H7 (cell line): ENCODE results near the gene CFP. TPM values are rescaled to one million over a fixed set of nuclear protein-coding genes. Genes with fewer than 3 reads are reported as not detected.
A peak's percentile ranks its signal among the peaks of the same experiment; 100 is the strongest.
"Not testable (repeated sequence)": the region's sequence is repeated elsewhere in the genome, so short reads cannot be mapped to it uniquely, and the experiment has no call there.

ENCODE experiments used
- DNase-seq: peaks from one replicate; pipeline ENCODE4 v3.0.0; 2012
- H3K27me3 ChIP-seq: 2 replicates; pipeline ENCODE4 v1.6.0; 2011; ENCODE audit warnings: mild to moderate bottlenecking, low read length; ENCODE audit not compliant: control insufficient read depth, insufficient read depth
- H3K36me3 ChIP-seq: replicated peaks from 2 replicates; pipeline ENCODE4 v1.5.1; 2011; ENCODE audit warnings: low read length; ENCODE audit not compliant: control insufficient read depth, insufficient read depth
- H3K4me3 ChIP-seq: 2 replicates; pipeline ENCODE4 v1.5.1; 2011; ENCODE audit warnings: low read depth, mild to moderate bottlenecking, control low read depth, low read length, moderate library complexity; ENCODE audit not compliant: insufficient read depth
- total RNA-seq: library from RNA; depleted of rRNA; stranded (reverse); fragments of >200 nt; shearing (Covaris generic); gene quantifications from 2 replicates; pipeline ENCODE4 v1.2.3, GENCODE V29; 2014

Gene CFP
- total RNA-seq, 1 experiment from 2014 or later: 6.0 TPM

DNA sequence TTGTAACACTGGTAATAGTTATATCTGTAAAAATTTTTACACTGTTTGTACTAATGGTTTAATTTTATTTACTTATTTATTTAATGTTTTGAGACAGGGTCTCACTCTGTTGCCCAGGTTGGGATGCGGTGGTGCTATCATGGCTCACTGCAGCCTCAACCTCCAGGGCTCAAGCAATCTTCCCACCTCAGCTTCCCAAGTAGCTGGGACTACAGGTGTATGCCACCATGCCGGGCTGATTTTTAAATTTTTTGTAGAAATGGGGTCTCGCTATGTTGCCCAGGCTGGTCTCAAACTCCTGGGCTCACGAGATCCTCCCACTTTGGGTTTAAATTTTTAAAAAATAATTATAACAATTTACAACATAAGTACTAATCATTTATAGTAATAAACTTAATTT lies 26.6 kb downstream of the CFP start:
- not testable (repeated sequence) for H3K27me3 ChIP-seq, DNase-seq, H3K4me3 ChIP-seq, H3K36me3 ChIP-seq

DNA sequence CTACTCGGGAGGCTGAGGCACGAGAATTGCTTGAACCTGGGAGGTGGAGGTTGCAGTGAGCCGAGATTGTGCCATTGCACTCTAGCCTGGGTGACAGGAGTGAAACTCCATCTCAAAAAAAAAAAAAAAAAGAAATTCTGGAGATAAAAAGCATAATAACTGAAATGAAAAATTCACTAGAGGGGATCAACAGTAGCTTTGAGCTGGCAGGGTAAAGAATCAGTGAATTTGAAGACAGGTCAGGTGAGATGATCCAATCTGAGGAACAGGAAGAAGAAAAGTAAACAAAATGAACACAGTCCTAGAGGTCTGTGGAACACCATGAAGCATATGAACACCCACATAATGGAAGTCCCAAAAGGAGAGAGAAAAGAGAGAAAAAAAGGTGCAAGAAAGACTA lies 32.5 kb downstream of the CFP start:
- no peaks in the 10 kb centered on the region for H3K36me3 ChIP-seq
- no peak overlapping the region for H3K4me3 ChIP-seq
- no peaks in the 10 kb centered on the region for H3K27me3 ChIP-seq
- no peak for DNase-seq

DNA sequence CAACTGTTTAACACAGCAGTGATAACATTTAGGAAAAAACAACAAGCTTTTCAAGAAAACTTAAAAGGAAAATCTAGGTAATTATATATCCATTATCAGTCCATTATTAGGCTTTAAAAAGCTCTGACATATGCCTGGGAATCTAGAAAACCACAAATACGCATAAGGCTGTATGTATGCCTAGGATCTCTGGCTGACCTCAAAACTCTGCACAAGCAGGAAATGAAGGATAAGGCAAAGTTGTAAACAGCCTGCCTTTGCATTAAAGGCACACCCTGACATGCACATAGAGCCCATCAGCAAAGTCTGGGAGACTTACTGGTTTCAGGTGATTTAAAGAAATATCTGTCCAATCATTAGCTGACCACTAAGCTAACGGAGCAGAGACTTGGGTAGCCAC lies 33.5 kb downstream of the CFP start:
- no peak for DNase-seq
- no peaks in the 10 kb centered on the region for H3K27me3 ChIP-seq
- H3K36me3 ChIP-seq: no peaks in the 10 kb centered on the region
- H3K4me3 ChIP-seq: no peak overlapping the region

DNA sequence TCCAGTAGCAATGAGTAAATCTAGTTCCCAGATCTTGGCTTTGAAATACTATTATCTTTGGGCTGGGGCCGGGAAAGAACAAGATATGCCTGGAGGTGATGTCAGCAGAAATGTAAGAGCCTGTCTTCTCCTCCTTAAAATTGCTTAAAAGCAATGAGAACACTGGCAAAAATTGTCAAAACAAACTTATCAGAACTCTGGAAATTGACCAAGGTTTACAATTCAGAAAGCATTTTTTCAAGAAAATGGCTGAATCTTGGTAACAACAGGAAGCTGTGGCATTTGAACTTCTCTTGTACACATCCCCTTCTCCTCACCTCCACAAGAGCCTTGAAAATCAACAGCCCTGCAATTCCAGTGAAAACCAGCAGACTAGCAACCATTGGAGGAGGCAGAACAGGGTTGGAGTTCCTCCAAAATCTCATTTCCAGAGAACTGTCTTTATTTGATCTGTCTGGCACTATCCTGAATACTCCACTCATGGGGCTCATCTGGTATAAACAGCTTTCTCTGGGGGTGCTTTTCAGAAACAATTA lies 33.9 kb downstream of the CFP start:
- no peaks in the 10 kb centered on the region for H3K36me3 ChIP-seq
- no peak overlapping the region for H3K4me3 ChIP-seq
- no peak for DNase-seq
- H3K27me3 ChIP-seq: no peaks in the 10 kb centered on the region

DNA sequence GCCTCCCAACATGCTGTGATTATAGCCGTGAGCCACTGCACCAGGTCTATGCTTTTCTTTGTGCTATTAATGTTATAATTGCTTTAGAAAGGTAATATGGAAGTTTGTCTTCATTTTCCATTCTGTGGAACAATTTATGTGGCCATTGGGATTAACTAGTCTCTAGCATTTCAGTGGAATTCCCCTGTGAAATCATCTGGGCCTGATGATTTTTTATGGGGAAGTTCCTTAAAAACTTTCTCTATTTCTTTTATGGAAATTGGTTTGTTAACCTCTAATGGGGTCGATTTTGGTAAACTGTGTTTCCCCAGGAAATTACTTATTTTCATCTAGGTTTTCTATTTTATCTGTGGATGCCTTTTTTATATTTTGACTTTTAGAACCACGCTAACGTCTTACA lies 36.2 kb downstream of the CFP start:
- Histone ChIP-seq H3K27me3 (no peaks in the 10 kb centered on the region), H3K36me3 (no peaks in the 10 kb centered on the region), H3K4me3 (no peak overlapping the region)
- DNase-seq: no peak

DNA sequence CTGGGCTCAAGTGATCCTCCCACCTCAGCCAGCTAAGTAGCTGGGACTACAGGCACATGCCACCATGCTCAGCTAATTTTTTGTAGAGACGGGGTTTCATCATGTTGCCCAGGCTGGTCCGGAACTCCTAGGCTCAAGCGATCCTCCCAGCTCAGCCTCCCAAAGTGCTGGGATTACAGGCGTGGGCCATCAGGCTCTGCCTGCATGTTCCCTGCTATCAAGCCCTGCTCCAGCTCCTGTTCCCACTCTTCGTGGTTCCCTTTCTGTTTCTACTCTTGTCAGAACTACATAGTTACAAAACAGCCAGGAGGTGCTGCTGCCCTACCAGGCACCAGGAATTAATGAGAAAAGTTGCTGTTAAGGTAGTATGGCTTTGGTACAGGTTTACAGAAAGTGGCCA lies 38.7 kb downstream of the CFP start:
- DNase-seq: no peak
- Histone ChIP-seq H3K27me3 (no peaks in the 10 kb centered on the region), H3K4me3 (no peak overlapping the region), H3K36me3 (no peaks in the 10 kb centered on the region)

DNA sequence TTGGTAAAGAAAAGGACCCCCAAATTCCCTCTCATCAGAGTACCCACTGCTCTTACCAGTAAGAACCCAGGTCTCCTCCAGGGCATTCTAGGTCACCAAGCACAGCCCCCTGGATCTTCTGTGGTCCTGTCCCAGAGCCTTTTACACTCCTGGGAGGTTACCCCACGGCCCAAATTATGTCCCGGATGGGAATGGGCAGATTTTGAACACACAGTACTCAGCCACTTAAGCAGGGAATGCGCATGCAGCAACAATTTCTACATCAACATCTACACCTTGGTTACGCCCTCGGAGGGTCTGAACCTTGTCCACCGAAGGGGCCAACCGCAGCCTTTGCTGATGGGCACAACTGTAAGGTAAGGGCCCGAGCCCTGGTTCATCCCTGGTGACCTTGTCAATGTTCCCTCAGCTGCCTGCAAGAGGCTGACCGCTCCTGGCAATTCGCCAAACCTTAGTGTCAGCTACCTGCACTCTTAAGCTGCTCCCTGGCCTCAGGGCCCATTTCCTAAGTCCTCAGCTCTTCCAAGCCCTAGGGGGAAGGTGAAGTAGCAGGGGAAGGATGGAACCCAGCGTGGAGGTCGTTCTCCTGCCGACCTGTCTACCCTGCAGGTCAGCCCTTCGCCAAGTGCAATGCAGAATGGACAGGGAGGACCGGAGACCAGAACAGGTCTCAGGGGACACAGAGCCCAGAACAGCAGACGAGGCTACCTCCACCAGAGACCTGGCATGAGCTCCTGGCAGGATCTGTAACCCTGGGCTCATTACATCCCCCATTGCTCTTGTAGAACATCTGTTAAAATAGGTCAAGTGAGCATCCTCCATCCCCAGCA lies 41.6 kb downstream of the CFP start:
- DNase-seq: no peak
- Histone ChIP-seq H3K27me3 (no peaks in the 10 kb centered on the region), H3K36me3 (no peaks in the 10 kb centered on the region), H3K4me3 (no peak overlapping the region)

DNA sequence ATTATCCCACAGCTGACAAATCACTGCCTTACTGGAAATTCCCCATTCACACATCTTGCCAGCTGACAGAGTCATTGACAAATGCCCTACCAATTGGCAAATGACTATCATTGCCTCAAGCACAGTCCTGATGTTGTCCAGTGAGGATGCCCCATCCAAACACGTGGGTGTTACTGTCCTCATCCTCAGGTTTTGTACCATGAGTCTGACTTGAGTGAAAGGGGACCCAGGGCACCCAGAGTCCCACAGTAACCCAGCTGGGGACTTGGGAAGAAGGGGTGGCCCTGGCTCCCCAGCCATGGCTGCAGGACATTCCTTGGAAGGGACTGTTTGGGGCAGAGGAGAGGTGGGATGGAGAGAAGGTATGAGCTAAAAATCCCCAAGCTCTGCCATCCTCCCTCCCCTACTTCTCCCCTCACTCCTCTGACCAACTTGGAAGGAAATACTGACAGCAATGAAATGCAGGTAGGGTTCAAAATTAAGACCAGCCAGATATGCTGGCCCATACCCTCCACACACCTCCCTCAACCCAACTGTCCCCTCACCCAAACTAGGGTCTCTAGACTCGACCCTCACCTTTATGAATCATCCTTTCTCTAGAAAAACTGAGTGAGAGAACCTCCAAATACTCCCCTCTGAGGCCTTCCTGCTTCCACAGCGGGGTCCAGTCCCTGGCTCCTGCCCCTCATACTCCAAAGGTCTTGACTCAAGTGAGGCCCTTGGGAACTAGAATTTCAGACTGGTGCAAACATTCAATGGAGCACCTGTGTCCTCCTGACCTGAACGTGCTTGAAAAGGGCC lies 42.4 kb downstream of the CFP start:
- no peak overlapping the region for H3K4me3 ChIP-seq
- H3K27me3 ChIP-seq: no peaks in the 10 kb centered on the region
- DNase-seq: no peak
- H3K36me3 ChIP-seq: no peaks in the 10 kb centered on the region

DNA sequence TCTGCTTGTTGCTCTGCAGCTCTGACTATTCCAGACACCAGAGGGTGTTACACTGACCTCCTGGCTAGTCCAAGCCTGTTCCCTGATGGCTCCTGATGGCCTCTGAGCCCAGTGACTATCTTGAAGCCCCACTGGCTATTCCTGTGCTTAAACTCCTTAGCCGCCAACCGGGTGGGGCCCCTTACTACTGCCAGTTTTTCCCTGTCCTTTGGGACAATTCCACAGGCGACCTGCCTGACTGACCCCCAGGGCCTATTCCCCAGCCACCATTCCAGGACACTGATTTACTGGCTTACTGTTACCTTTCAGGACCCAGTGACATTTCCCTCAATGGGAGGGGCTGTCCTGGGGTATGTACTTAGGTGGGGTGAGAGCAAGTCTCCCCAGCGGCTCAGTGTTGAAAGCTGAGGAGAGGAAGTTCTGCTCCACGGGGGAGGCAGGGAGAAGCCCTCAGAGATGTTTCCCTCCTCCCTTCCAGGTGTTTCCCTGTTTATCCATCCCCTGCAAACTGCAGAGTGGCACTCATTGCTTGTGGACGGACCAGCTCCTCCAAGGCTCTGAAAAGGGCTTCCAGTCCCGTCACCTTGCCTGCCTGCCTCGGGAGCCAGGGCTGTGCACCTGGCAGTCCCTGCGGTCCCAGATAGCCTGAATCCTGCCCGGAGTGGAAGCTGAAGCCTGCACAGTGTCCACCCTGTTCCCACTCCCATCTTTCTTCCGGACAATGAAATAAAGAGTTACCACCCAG lies 43.5 kb downstream of the CFP start:
- Histone ChIP-seq H3K4me3 (no peak overlapping the region), H3K27me3 (no peaks in the 10 kb centered on the region), H3K36me3 (no peaks in the 10 kb centered on the region)
- peak; percentile 49 for DNase-seq

DNA sequence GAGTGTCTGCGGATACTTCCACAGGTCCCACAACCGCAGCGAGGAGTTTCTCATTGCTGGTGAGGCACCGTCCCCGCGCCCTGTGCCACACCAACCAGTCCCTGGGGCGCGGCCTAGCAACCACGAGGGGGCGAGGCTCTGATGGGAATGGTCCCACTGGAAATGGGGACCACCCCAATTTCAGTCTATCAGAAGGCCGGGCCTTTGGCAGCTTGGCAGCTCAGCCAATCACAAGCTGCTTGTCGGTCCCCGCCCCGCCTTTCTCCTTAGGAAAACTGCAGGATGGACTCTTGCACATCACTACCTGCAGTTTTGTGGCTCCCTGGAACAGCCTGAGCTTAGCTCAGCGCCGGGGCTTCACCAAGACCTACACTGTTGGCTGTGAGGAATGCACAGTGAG lies 44.5 kb downstream of the CFP start:
- Histone ChIP-seq H3K4me3 (no peak overlapping the region), H3K27me3 (no peaks in the 10 kb centered on the region), H3K36me3 (no peaks in the 10 kb centered on the region)
- peak; percentile 57 for DNase-seq

DNA sequence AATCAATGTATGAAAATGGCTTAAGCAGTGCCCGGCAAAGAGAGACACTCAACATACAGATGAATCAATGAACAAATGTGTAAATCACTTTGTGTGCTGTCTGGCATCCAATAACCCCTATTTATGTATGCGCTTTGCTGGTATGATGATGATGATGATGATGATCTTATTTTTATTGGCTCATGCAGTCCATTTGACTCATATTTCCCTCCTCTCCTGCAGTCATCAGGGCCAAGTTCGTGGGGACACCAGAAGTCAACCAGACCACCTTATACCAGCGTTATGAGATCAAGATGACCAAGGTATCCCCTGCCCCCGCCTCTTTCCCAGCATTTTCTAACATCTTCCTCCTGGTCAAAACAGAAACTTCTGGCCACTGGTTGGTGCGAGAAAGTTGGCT lies 45.0 kb downstream of the CFP start:
- Histone ChIP-seq H3K27me3 (no peaks in the 10 kb centered on the region), H3K36me3 (no peaks in the 10 kb centered on the region), H3K4me3 (no peak overlapping the region)
- DNase-seq: no peak

DNA sequence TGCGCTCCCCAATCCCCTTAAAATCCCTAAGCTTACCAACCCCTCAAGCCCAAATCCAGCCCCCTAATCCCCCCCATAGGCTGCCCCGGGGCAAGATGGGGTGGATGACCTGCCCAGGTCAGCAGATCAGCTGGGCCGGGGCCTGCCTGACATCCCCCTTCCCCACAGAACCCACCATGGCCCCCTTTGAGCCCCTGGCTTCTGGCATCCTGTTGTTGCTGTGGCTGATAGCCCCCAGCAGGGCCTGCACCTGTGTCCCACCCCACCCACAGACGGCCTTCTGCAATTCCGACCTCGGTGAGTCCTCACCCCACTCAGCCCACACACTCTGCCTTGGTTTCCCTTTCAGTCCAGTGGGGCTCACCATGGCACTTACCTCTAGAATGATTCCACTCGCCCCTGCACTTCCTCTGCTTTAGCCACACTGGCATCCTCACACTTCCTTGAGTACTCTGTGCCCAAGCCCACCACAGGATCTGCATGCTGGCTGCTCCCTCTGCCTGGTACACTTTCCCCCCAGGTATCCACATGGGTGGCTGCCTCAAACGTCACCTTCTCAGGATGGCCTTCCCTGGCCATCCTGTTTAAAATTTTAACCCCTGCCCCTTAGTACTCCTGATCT lies 46.4 kb downstream of the CFP start:
- no peaks in the 10 kb centered on the region for H3K27me3 ChIP-seq
- DNase-seq: no peak
- H3K36me3 ChIP-seq: no peaks in the 10 kb centered on the region
- no peak overlapping the region for H3K4me3 ChIP-seq

DNA sequence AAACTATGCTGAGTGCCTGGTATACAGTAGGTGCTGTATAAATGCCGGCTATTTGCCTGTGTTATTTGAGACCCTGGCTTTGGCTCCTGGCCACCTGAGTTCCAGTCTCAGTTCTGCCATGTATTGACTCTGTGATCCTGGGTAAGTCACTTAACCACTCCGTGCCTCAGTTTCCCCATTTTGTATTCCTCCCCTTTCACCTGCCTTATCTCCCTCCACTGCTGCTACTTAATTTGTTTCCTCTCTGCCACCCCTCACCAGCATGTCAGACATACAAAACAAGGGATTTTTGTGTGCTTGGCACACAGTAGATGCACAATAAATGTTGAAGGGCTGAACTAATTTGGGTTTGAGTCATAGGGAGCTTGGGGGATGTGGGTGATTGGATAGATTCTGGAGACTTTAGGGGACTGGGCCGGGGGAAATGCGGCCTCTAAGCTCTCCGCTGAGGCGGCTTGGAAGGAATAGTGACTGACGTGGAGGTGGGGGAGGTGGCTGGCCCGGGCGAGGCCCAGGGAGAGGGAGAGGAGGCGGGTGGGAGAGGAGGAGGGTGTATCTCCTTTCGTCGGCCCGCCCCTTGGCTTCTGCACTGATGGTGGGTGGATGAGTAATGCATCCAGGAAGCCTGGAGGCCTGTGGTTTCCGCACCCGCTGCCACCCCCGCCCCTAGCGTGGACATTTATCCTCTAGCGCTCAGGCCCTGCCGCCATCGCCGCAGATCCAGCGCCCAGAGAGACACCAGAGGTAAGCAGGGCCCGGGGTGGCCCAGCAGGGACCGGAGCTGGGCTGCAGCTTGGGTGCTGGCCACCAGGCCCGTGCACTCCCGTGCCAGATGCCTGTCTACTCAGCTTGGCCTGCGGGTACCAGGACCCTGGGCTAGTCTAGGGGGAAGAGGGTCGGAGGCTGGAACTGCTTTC lies 47.7 kb downstream of the CFP start, which contains the start of gene TIMP1:
TSS of gene TIMP1 (plus strand) at position 706 of the 917 bp plus-strand sequence. CDS start 980 bp downstream, outside the sequence.
- H3K36me3 ChIP-seq: no peaks in the 10 kb centered on the region
- DNase-seq: peak; percentile 90

More for the DNA sequence above, 47.7 kb downstream of the CFP start, which contains the start of gene TIMP1:
- Histone ChIP-seq H3K4me3 (peak within 1 kb of the TSS; percentile 46), H3K27me3 (no peaks in the 10 kb centered on the region)
